IMR-90 (cell line): ENCODE measurements around the gene GIT1. TPM values are rescaled to one million over a fixed set of nuclear protein-coding genes. Genes with fewer than 3 reads are reported as not detected.

Source experiments
- ATAC-seq: fragments of 200-7000 bp; cut with Tn5 transposase; 2 replicates; pipeline ENCODE4 v1.9.1; 2020; ENCODE audit warnings: low read depth, mild to moderate bottlenecking, moderate library complexity
- BruUV-seq: library from RNA; stranded (reverse); fragments of 400-500 nt; replicated peaks from 2 replicates; lab custom pipeline; 2021; lab: Mats Ljungman, UMichigan
- CTCF ChIA-PET: fragments of 300-600 bp; formaldehyde crosslinking; extraction: SDS; loops from one replicate; lab custom pipeline; 2021; ENCODE audit warnings: antibody characterized with exemption; lab: Yijun Ruan, JAX
- POLR2A ChIA-PET: fragments of 300-600 bp; sonication (Branson Sonifier 250); formaldehyde crosslinking; loops from one replicate; lab custom pipeline; 2022; ENCODE audit warnings: antibody characterized with exemption; ENCODE audit not compliant: unreplicated experiment; lab: Charles Lee
- DNase-seq: peaks from one replicate; pipeline ENCODE4 v3.0.0; 2013
- H2AFZ ChIP-seq: replicated peaks from 2 replicates; pipeline ENCODE3; 2013; ENCODE audit warnings: low read length, mild to moderate bottlenecking; ENCODE audit not compliant: poor library complexity
- H2AK5ac ChIP-seq: 2 replicates; pipeline ENCODE4 v1.6.1; 2013; ENCODE audit warnings: low read depth, low read length, inconsistent platforms
- H2AK9ac ChIP-seq: replicated peaks from 2 replicates; pipeline ENCODE3; 2013; ENCODE audit warnings: mild to moderate bottlenecking, low read depth, low read length, moderate library complexity; ENCODE audit not compliant: poor library complexity
- H2BK120ac ChIP-seq: 2 replicates; pipeline ENCODE4 v1.6.1; 2013; ENCODE audit warnings: low read depth, low read length, inconsistent platforms
- H2BK15ac ChIP-seq: 3 replicates; pipeline ENCODE4 v1.6.1; 2013; ENCODE audit warnings: low read depth, low read length, inconsistent platforms
- H2BK20ac ChIP-seq: 2 replicates; pipeline ENCODE4 v1.6.1; 2013; ENCODE audit warnings: low read depth, mild to moderate bottlenecking, inconsistent platforms, low read length, moderate library complexity
- H2BK5ac ChIP-seq: 2 replicates; pipeline ENCODE4 v1.6.1; 2013; ENCODE audit warnings: mild to moderate bottlenecking, low read depth, low read length, inconsistent platforms; ENCODE audit not compliant: poor library complexity, severe bottlenecking
- H3K14ac ChIP-seq: replicated peaks from 2 replicates; pipeline ENCODE4 v1.6.1; 2013; ENCODE audit warnings: low read depth, low read length, inconsistent platforms
- H3K18ac ChIP-seq: 2 replicates; pipeline ENCODE4 v1.6.1; 2013; ENCODE audit warnings: low read depth, low read length, control low read depth
- H3K23ac ChIP-seq: 2 replicates; pipeline ENCODE4 v1.6.1; 2013; ENCODE audit warnings: low read depth, low read length, inconsistent platforms
- H3K27ac ChIP-seq: 2 replicates; pipeline ENCODE4 v1.5.1; 2013; ENCODE audit warnings: mild to moderate bottlenecking, control low read depth, low read length; ENCODE audit not compliant: insufficient read depth
- H3K27me3 ChIP-seq: 2 replicates; pipeline ENCODE4 v1.6.1; 2013; ENCODE audit warnings: low read length; ENCODE audit not compliant: control insufficient read depth, insufficient read depth
- H3K36me3 ChIP-seq: 2 replicates; pipeline ENCODE4 v1.6.1; 2013; ENCODE audit warnings: low read length, mixed read lengths; ENCODE audit not compliant: control insufficient read depth, insufficient read depth
- H3K4ac ChIP-seq: 2 replicates; pipeline ENCODE4 v1.6.1; 2013; ENCODE audit warnings: low read depth, low read length, inconsistent platforms
- H3K4me1 ChIP-seq: 2 replicates; pipeline ENCODE4 v1.6.1; 2013; ENCODE audit warnings: low read length, mixed read lengths; ENCODE audit not compliant: control insufficient read depth, insufficient read depth
- H3K4me2 ChIP-seq: 2 replicates; pipeline ENCODE4 v1.6.1; 2013; ENCODE audit warnings: low read depth, mild to moderate bottlenecking, control low read depth, low read length, moderate library complexity
- H3K4me3 ChIP-seq: 2 replicates; pipeline ENCODE4 v1.5.1; 2013; ENCODE audit warnings: low read depth, mild to moderate bottlenecking, control low read depth, low read length, moderate library complexity; ENCODE audit not compliant: insufficient read depth
- H3K56ac ChIP-seq: 2 replicates; pipeline ENCODE4 v1.6.1; 2013; ENCODE audit warnings: low read length, inconsistent platforms; ENCODE audit not compliant: insufficient read depth; ENCODE audit errors: extremely low read depth
- H3K79me1 ChIP-seq, 2 experiments: 2 replicates each; pipeline ENCODE4 v1.6.1; 2013; ENCODE audit warnings: low read length in 2 of 2, inconsistent platforms in 1 of 2, low read depth in 1 of 2
- H3K9ac ChIP-seq: 2 replicates; pipeline ENCODE4 v1.6.1; 2013; ENCODE audit warnings: low read depth, low read length, control low read depth
- H3K9me1 ChIP-seq: 2 replicates; pipeline ENCODE4 v1.6.1; 2013; ENCODE audit warnings: low read length, inconsistent platforms; ENCODE audit not compliant: insufficient read depth
- H3K9me3 ChIP-seq: 2 replicates; pipeline ENCODE4 v1.6.1; 2013; ENCODE audit warnings: low read length; ENCODE audit not compliant: control insufficient read depth, insufficient read depth
- H4K20me1 ChIP-seq: 2 replicates; pipeline ENCODE4 v1.6.1; 2013; ENCODE audit warnings: low read length, inconsistent platforms; ENCODE audit not compliant: insufficient read depth
- H4K5ac ChIP-seq: 2 replicates; pipeline ENCODE4 v1.6.1; 2013; ENCODE audit warnings: mild to moderate bottlenecking, low read depth, low read length, control low read depth
- H4K8ac ChIP-seq, 2 experiments: 2 replicates each; pipeline ENCODE4 v1.6.1; 2013; ENCODE audit warnings: low read depth in 2 of 2, low read length in 2 of 2, control low read depth in 1 of 2, inconsistent platforms in 1 of 2
- H4K91ac ChIP-seq: 2 replicates; pipeline ENCODE4 v1.6.1; 2013; ENCODE audit warnings: low read depth, low read length, inconsistent platforms; ENCODE audit not compliant: insufficient read depth
- BHLHE40 ChIP-seq: fragments of 150-350 bp; IDR thresholded peaks from 2 replicates; pipeline ENCODE4 v1.6.1; 2016; ENCODE audit warnings: mild to moderate bottlenecking, low read depth, low read length
- CHD1 ChIP-seq: IDR thresholded peaks from 2 replicates; pipeline ENCODE4 v1.6.1; 2012; ENCODE audit warnings: low read depth, low read length, improper control_type of control experiment
- MXI1 ChIP-seq: IDR thresholded peaks from 2 replicates; pipeline ENCODE4 v1.6.1; 2012; ENCODE audit warnings: low read depth, mild to moderate bottlenecking, low read length, moderate library complexity, borderline replicate concordance
- NFE2L2 ChIP-seq: fragments of 150-350 bp; IDR thresholded peaks from 2 replicates; pipeline ENCODE4 v1.6.1; 2016; ENCODE audit warnings: low read depth, mild to moderate bottlenecking, low read length
- RAD21 ChIP-seq: IDR thresholded peaks from 2 replicates; pipeline ENCODE4 v1.6.1; 2012; ENCODE audit warnings: low read length, improper control_type of control experiment
- SMC3 ChIP-seq: fragments of 150-350 bp; IDR thresholded peaks from 2 replicates; pipeline ENCODE4 v1.6.1; 2016; ENCODE audit warnings: low read depth, mild to moderate bottlenecking, antibody characterized with exemption, low read length, moderate library complexity
- WGBS, 2 experiments: methylation state at CpG; one replicate each; pipeline versions ENCODE4 v1.1.5 to v1.1.7; 2013; ENCODE audit warnings: missing lambda C conversion rate in 2 of 2; ENCODE audit not compliant: insufficient read length in 1 of 2; ENCODE audit errors: extremely low coverage in 2 of 2; 5-methylcytosine and 5-hydroxymethylcytosine counted together
- dilution Hi-C: fragments of 300-500 bp; cut with HindIII; formaldehyde crosslinking; loops from one replicate; pipeline ENCODE4 v1.14.3; 2018; ENCODE audit warnings: low sequenced_read_pairs; ENCODE audit not compliant: unreplicated experiment
- in situ Hi-C: fragments of 300-500 bp; cut with MboI; formaldehyde crosslinking; loops from 3 replicates; pipeline ENCODE4 v1.14.3; 2019; ENCODE audit warnings: low sequenced_read_pairs, inconsistent platforms, mixed read lengths
- intact Hi-C: fragments of 100-400 bp; cut with micrococcal nuclease; formaldehyde crosslinking; loops from 2 replicates; pipeline ENCODE4 v1.10.0; 2022
- polyA plus RNA-seq, 3 experiments: library from polyadenylated mRNA; depleted of rRNA; stranded (reverse); fragments of >200 nt; gene quantifications; 2 replicates each; pipeline ENCODE4 v1.2.3, GENCODE V29; 2012; ENCODE audit warnings: low replicate concordance in 1 of 3
- total RNA-seq: library from RNA; depleted of rRNA; stranded (reverse); fragments of >200 nt; gene quantifications from 2 replicates; pipeline ENCODE4 v1.2.3, GENCODE V29; 2012
- TF ChIP-seq, protein P1 (sequence below): fragments of 150-350 bp; IDR thresholded peaks from 2 replicates; pipeline ENCODE4 v1.6.1; 2017; ENCODE audit warnings: mild to moderate bottlenecking, antibody characterized with exemption, low read length, low read depth
- TF ChIP-seq, protein P2 (sequence below): conservative IDR thresholded peaks from 2 replicates; pipeline ENCODE4 v1.5.1; 2012; ENCODE audit warnings: mild to moderate bottlenecking, low read depth, low read length, improper control_type of control experiment
- TF ChIP-seq, protein P3 (sequence below): fragments of 150-350 bp; IDR thresholded peaks from 2 replicates; pipeline ENCODE4 v1.6.1; 2016; ENCODE audit warnings: low read depth, mild to moderate bottlenecking, low read length, moderate library complexity, borderline replicate concordance

GIT1 gene
- total and polyA plus RNA-seq, 2 of the 4 experiments (the other 2 are of a cell fraction), result 14.2 to 34.2 TPM

DNA sequence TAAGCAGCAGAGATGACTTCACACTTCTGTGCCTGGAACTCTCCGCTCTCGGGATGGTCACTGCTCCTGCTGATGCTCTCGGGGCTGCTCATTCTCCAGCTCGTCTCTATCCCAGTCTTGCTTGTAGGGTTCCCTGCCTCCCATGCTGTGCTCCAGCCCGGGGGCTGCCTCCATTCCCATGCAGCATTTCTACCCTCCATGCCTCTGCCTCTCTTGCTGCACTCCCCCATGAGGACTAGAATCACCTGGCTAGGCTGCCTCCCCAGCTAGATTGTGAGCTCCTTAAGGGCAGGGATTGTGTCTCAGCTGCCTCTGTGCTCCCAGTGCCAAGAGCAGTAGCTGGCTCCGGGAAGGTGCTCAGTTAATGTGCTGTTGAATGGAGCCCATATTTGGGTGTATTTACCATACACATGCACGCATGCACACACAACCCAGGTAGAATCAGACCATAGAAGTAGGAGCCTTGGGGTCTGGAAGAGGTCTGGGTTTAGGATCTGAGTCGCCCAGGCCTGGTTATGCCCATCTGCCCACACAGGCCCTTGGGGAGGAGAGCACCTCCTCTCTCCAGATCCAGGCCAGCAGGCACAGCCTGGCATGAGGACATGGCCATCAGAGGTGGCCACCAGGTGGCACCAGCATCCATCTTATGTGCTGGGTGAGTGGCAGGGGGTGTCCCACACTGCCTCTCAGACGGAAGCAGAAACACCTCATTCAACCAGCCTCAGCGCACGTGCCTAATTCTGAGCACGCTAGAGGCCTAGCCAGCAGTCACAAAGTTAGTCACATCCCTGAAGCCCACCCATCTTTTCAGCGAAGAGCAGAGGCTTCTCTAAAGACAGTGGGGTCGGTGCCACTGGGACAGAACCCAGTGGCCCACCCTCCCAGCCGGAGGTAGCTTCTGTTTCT, 9.3 kb downstream of the GIT1 start:
- H3K9me3 ChIP-seq, result no peaks in the 10 kb centered on the region
- no peak overlapping the region for H3K56ac ChIP-seq
- peak overlapping the region; percentile 75 for H2AFZ ChIP-seq
- peak; percentile 87 for ATAC-seq
- peaks cover 30% of the 10 kb centered on the region for H4K20me1 ChIP-seq
- no peak overlapping the region for H4K5ac ChIP-seq
- H3K4me3 ChIP-seq, result no peak overlapping the region
- H3K4ac ChIP-seq, result no peak overlapping the region
- H3K27ac ChIP-seq, result no peak overlapping the region
- dilution Hi-C loops, result no loop called here
- TF ChIP-seq, protein P1, sequence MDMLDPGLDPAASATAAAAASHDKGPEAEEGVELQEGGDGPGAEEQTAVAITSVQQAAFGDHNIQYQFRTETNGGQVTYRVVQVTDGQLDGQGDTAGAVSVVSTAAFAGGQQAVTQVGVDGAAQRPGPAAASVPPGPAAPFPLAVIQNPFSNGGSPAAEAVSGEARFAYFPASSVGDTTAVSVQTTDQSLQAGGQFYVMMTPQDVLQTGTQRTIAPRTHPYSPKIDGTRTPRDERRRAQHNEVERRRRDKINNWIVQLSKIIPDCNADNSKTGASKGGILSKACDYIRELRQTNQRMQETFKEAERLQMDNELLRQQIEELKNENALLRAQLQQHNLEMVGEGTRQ, result peak; percentile 72
- TF ChIP-seq BHLHE40 (peak; percentile 92), SMC3 (peak; percentile 92), CHD1 (no peak), NFE2L2 (no peak), RAD21 (peak; percentile 92), MXI1 (peak; percentile 67)
- TF ChIP-seq, protein P2, sequence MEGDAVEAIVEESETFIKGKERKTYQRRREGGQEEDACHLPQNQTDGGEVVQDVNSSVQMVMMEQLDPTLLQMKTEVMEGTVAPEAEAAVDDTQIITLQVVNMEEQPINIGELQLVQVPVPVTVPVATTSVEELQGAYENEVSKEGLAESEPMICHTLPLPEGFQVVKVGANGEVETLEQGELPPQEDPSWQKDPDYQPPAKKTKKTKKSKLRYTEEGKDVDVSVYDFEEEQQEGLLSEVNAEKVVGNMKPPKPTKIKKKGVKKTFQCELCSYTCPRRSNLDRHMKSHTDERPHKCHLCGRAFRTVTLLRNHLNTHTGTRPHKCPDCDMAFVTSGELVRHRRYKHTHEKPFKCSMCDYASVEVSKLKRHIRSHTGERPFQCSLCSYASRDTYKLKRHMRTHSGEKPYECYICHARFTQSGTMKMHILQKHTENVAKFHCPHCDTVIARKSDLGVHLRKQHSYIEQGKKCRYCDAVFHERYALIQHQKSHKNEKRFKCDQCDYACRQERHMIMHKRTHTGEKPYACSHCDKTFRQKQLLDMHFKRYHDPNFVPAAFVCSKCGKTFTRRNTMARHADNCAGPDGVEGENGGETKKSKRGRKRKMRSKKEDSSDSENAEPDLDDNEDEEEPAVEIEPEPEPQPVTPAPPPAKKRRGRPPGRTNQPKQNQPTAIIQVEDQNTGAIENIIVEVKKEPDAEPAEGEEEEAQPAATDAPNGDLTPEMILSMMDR, result peak; percentile 91
- TF ChIP-seq, protein P3, sequence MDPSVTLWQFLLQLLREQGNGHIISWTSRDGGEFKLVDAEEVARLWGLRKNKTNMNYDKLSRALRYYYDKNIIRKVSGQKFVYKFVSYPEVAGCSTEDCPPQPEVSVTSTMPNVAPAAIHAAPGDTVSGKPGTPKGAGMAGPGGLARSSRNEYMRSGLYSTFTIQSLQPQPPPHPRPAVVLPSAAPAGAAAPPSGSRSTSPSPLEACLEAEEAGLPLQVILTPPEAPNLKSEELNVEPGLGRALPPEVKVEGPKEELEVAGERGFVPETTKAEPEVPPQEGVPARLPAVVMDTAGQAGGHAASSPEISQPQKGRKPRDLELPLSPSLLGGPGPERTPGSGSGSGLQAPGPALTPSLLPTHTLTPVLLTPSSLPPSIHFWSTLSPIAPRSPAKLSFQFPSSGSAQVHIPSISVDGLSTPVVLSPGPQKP, result no peak
- peak overlapping the region; percentile 90 for H2AK9ac ChIP-seq
- H3K23ac ChIP-seq, result no peak overlapping the region
- no peak overlapping the region for H4K91ac ChIP-seq
- H3K36me3 ChIP-seq, result peaks cover 64% of the 10 kb centered on the region
- CTCF ChIA-PET, result interaction anchor here (1.1 kb wide), 1 partner anchor 12 kb away, joined by 3 read pairs; no protein-coding TSS in a partner anchor
- no peaks in the 10 kb centered on the region for H3K27me3 ChIP-seq
- H3K9ac ChIP-seq, result no peak overlapping the region
- in situ Hi-C loops, result no loop called here
- H3K4me2 ChIP-seq, result no peak overlapping the region
- no peak overlapping the region for H4K8ac ChIP-seq
- H2BK20ac ChIP-seq, result no peak overlapping the region
- intact Hi-C loops, result loop anchor here (1.0 kb wide), 2 partner anchors 9 to 199 kb away; partner anchors contain the start of gene GIT1
- WGBS, 2 experiments, result 100% methylated on average over 1 of the region's 15 CpGs; no CpG with 5 or more reads in 1 of the 2 experiments
- POLR2A ChIA-PET, result no interaction called here
- no peak overlapping the region for H2BK15ac ChIP-seq
- H3K9me1 ChIP-seq, result peaks cover 9% of the 10 kb centered on the region
- peaks cover 18 to 60% of the 10 kb centered on the region in 2 experiments for H3K79me1 ChIP-seq
- H3K4me1 ChIP-seq, result peaks cover 9% of the 10 kb centered on the region; the same call in 1 of the 2 replicates
- H2BK120ac ChIP-seq, result no peak overlapping the region
- H2BK5ac ChIP-seq, result no peak overlapping the region
- no peak overlapping the region for H3K14ac ChIP-seq
- H2AK5ac ChIP-seq, result 0 out of 2 replicates have a peak overlapping the region, but pooled peaks have one; percentile 47
- peak; percentile 75 for DNase-seq
- no peak overlapping the region for H3K18ac ChIP-seq
- no TSS peak for BruUV-seq
